ENCODE data around the gene AADAT.

The AADAT gene

GRCh38 chr4:170035845-170036244, 53.9 kb downstream of the AADAT start:
- in situ Hi-C loops (cut with MboI; ENCODE audit: low sequenced_read_pairs): loop anchor here (25.0 kb wide), 2 partner anchors 224 to 424 kb away; partner anchors contain the start of genes CLCN3 and NEK1

GRCh38 chr4:170035231-170035630, 54.5 kb downstream of the AADAT start:
- in situ Hi-C loops (cut with MboI; ENCODE audit: low sequenced_read_pairs): loop anchor here (25.0 kb wide), 2 partner anchors 223 to 423 kb away; partner anchors contain the start of genes CLCN3 and NEK1

- in situ Hi-C loops (cut with MboI; ENCODE audit: low sequenced_read_pairs): loop anchor here (25.0 kb wide), 2 partner anchors 222 to 422 kb away; partner anchors contain the start of genes CLCN3 and NEK1
Observed at GRCh38 chr4:170033999-170034398, 55.8 kb downstream of the AADAT start.

GRCh38 chr4:170030121-170030520, 59.6 kb downstream of the AADAT start:
- in situ Hi-C loops (cut with MboI; ENCODE audit: low sequenced_read_pairs): loop anchor here (25.0 kb wide), 2 partner anchors 218 to 418 kb away; partner anchors contain the start of genes CLCN3 and NEK1

- in situ Hi-C loops (cut with MboI; ENCODE audit: low sequenced_read_pairs): loop anchor here (25.0 kb wide), 2 partner anchors 215 to 415 kb away; partner anchors contain the start of genes CLCN3 and NEK1
Observed at GRCh38 chr4:170027181-170027829, 62.5 kb downstream of the AADAT start.

GRCh38 chr4:170026253-170027021, 63.3 kb downstream of the AADAT start, which contains the start of gene MFAP3L:
MFAP3L (minus strand) TSS chr4:170026395; CDS start chr4:170005877, 20,518 bp downstream.
- in situ Hi-C loops (cut with MboI; ENCODE audit: low sequenced_read_pairs): loop anchor here (25.0 kb wide), 2 partner anchors 214 to 414 kb away; partner anchors contain the start of genes CLCN3 and NEK1

- in situ Hi-C loops (cut with MboI; ENCODE audit: low sequenced_read_pairs): loop anchor here (25.0 kb wide), 2 partner anchors 213 to 413 kb away; partner anchors contain the start of genes CLCN3 and NEK1
Observed at GRCh38 chr4:170025523-170026252, 64.1 kb downstream of the AADAT start.

- in situ Hi-C loops (cut with MboI; ENCODE audit: low sequenced_read_pairs): no loop called here
Observed at GRCh38 chr4:170022211-170022610, 67.5 kb downstream of the AADAT start.

GRCh38 chr4:170017252-170017651, 72.5 kb downstream of the AADAT start:
- in situ Hi-C loops (cut with MboI; ENCODE audit: low sequenced_read_pairs): no loop called here

GRCh38 chr4:170015285-170015684, 74.5 kb downstream of the AADAT start:
- in situ Hi-C loops (cut with MboI; ENCODE audit: low sequenced_read_pairs): no loop called here

- in situ Hi-C loops (cut with MboI; ENCODE audit: low sequenced_read_pairs): no loop called here
Observed at GRCh38 chr4:170014359-170015011, 75.3 kb downstream of the AADAT start.

- in situ Hi-C loops (cut with MboI; ENCODE audit: low sequenced_read_pairs): no loop called here
Observed at GRCh38 chr4:170012629-170012958, 77.2 kb downstream of the AADAT start.

GRCh38 chr4:170011921-170012628, 77.7 kb downstream of the AADAT start:
- in situ Hi-C loops (cut with MboI; ENCODE audit: low sequenced_read_pairs): no loop called here
